A549 (cell line): Measurements from ENCODE around the gene PLEKHH2. TPM values are rescaled to one million over a fixed set of nuclear protein-coding genes. Genes with fewer than 3 reads are reported as not detected.

Source experiments
- ATAC-seq, 2 experiments: fragments of 200-7000 bp in 1 of 2; fragments of >200 bp in 1 of 2; cut with Nextera tagmentation in 1 of 2; cut with Tn5 transposase in 1 of 2; 3 replicates each; pipeline versions ENCODE4 v1.8.0 to v1.9.1; 2018 to 2020; ENCODE audit warnings: mild to moderate bottlenecking in 1 of 2, moderate library complexity in 1 of 2
- CTCF ChIA-PET: fragments of 300-600 bp; sonication (Branson Sonifier 250); formaldehyde crosslinking; extraction: SDS; loops from one replicate; lab custom pipeline; 2021; ENCODE audit warnings: antibody characterized with exemption, inconsistent platforms; lab: Yijun Ruan, JAX
- POLR2A ChIA-PET: fragments of 350-600 bp; formaldehyde crosslinking; extraction: SDS; loops from one replicate; lab custom pipeline; 2021; ENCODE audit warnings: antibody characterized with exemption, inconsistent platforms; lab: Yijun Ruan, JAX
- DNase-seq, 2 experiments: peaks; one replicate each; pipeline versions ENCODE4 v3.0.0 to v3.0.0-alpha.2; 2011 to 2016; ENCODE audit warnings: low read depth in 1 of 2, low spot score in 1 of 2
- FAIRE-seq: peaks from 2 replicates; lab custom pipeline; 2011; peaks lifted over from hg19 to GRCh38; lab: Jason Lieb, UNC
- H3K27ac ChIP-seq, 2 experiments: fragments of >200 bp; sonication (Bioruptor Twin); formaldehyde crosslinking; 3 replicates each; pipeline ENCODE4 v1.5.1; 2016 to 2017
- H3K4me1 ChIP-seq: fragments of >200 bp; sonication (Bioruptor Twin); formaldehyde crosslinking; 3 replicates; pipeline ENCODE4 v1.6.1; 2016
- H3K4me2 ChIP-seq: fragments of >200 bp; sonication (Bioruptor Twin); formaldehyde crosslinking; 3 replicates; pipeline ENCODE4 v1.6.1; 2016
- H3K4me3 ChIP-seq: fragments of >200 bp; sonication (Bioruptor Twin); formaldehyde crosslinking; 3 replicates; pipeline ENCODE4 v1.5.1; 2016
- H3K9me3 ChIP-seq: fragments of >200 bp; sonication (Bioruptor Twin); formaldehyde crosslinking; 3 replicates; pipeline ENCODE4 v1.6.1; 2016
- BHLHE40 ChIP-seq: IDR thresholded peaks from 2 replicates; pipeline ENCODE4 v1.6.1; 2012; ENCODE audit warnings: low read depth, low read length, inconsistent platforms
- CHD4 ChIP-seq: fragments of 200-600 bp; sonication (generic); IDR thresholded peaks from 2 replicates; pipeline ENCODE4 v1.6.1; 2016; ENCODE audit warnings: antibody characterized with exemption, mild to moderate bottlenecking, borderline replicate concordance
- EHMT2 ChIP-seq: fragments of 200-600 bp; sonication (generic); IDR thresholded peaks from 2 replicates; pipeline ENCODE4 v1.6.1; 2016; ENCODE audit warnings: antibody characterized with exemption, low read depth, mild to moderate bottlenecking, moderate library complexity
- FOSL2 ChIP-seq, 2 experiments: fragments of 450-650 bp in 1 of 2; fragments of >200 bp in 1 of 2; sonication (Bioruptor Twin) in 1 of 2; formaldehyde crosslinking; IDR thresholded peaks; 2 replicates each; pipeline versions ENCODE4 v1.5.0 to v1.6.1; 2016 to 2020; ENCODE audit warnings: mild to moderate bottlenecking in 1 of 2, moderate library complexity in 1 of 2
- HEYL ChIP-seq: fragments of 250-450 bp; sonication (Bioruptor Pico); IDR thresholded peaks from 2 replicates; pipeline ENCODE4 v1.8.0; 2021; ENCODE audit warnings: mild to moderate bottlenecking, moderate library complexity
- HOXA7 ChIP-seq: fragments of 250-450 bp; sonication (Bioruptor Pico); IDR thresholded peaks from 2 replicates; pipeline ENCODE4 v1.5.0; 2020; ENCODE audit warnings: mild to moderate bottlenecking, moderate library complexity
- HOXB13 ChIP-seq: fragments of 250-450 bp; sonication (Bioruptor Pico); IDR thresholded peaks from 2 replicates; pipeline ENCODE4 v1.5.0; 2020; ENCODE audit warnings: low read depth, mild to moderate bottlenecking, moderate library complexity
- HOXB5 ChIP-seq: fragments of 250-450 bp; sonication (Bioruptor Pico); IDR thresholded peaks from 2 replicates; pipeline ENCODE4 v1.5.0; 2020; ENCODE audit warnings: mild to moderate bottlenecking, moderate library complexity
- KDM1A ChIP-seq: fragments of 200-600 bp; sonication (generic); IDR thresholded peaks from 2 replicates; pipeline ENCODE4 v1.6.1; 2016; ENCODE audit warnings: low read depth, mild to moderate bottlenecking
- MAZ ChIP-seq: fragments of 150-350 bp; IDR thresholded peaks from 2 replicates; pipeline ENCODE4 v1.6.1; 2014; ENCODE audit warnings: antibody characterized with exemption, low read depth, low read length, borderline replicate concordance
- MYC ChIP-seq: IDR thresholded peaks from 2 replicates; pipeline ENCODE4 v1.6.1; 2012; ENCODE audit warnings: mild to moderate bottlenecking, inconsistent platforms, low read length, improper control_type of control experiment, borderline replicate concordance
- NR3C1 ChIP-seq: fragments of >200 bp; sonication (Bioruptor Twin); formaldehyde crosslinking; IDR thresholded peaks from 3 replicates; pipeline ENCODE4 v1.6.1; 2017
- PHF8 ChIP-seq: fragments of 200-600 bp; sonication (generic); IDR thresholded peaks from 2 replicates; pipeline ENCODE4 v1.6.1; 2016; ENCODE audit warnings: low read depth, mild to moderate bottlenecking, antibody characterized with exemption, moderate library complexity, borderline replicate concordance
- RARB ChIP-seq: fragments of 250-450 bp; sonication (Bioruptor Pico); IDR thresholded peaks from 2 replicates; pipeline ENCODE4 v1.8.0; 2021; ENCODE audit warnings: mild to moderate bottlenecking, moderate library complexity
- RCOR1 ChIP-seq: fragments of 150-350 bp; IDR thresholded peaks from 2 replicates; pipeline ENCODE4 v1.6.1; 2014; ENCODE audit warnings: antibody characterized with exemption, low read length, low read depth
- RFX5 ChIP-seq: fragments of 450-650 bp; IDR thresholded peaks from 2 replicates; pipeline ENCODE4 v1.7.1; 2014; ENCODE audit warnings: antibody characterized with exemption, mild to moderate bottlenecking, moderate library complexity
- SMC3 ChIP-seq: fragments of >200 bp; sonication (Bioruptor Twin); formaldehyde crosslinking; IDR thresholded peaks from 3 replicates; pipeline ENCODE4 v1.6.1; 2018; ENCODE audit warnings: inconsistent platforms
- SREBF2 ChIP-seq: fragments of 450-650 bp; IDR thresholded peaks from 2 replicates; pipeline ENCODE4 v1.6.1; 2014; ENCODE audit warnings: mild to moderate bottlenecking, moderate library complexity
- WGBS: methylation state at CpG from one replicate; pipeline ENCODE4 v1.1.6; 2017; ENCODE audit errors: missing lambda C conversion rate; 5-methylcytosine and 5-hydroxymethylcytosine counted together
- polyA plus RNA-seq, 4 experiments: library from polyadenylated mRNA; depleted of rRNA in 3 of 4; stranded (reverse); fragments of >200 nt; fragmentation: RNase III in 1 of 4; extraction: RNeasy Plus Mini Kit Qiagen cat#74134 plus additional on column Dnase treatment in 1 of 4; gene quantifications; 2 replicates in 3 of 4; 3 replicates in 1 of 4; pipeline ENCODE4 v1.2.3, GENCODE V29; 2011 to 2017
- TF ChIP-seq, protein P1 (sequence below): IDR thresholded peaks from 2 replicates; pipeline ENCODE4 v1.6.1; 2012; ENCODE audit warnings: low read depth, borderline replicate concordance
- TF ChIP-seq, protein P2 (sequence below): fragments of >200 bp; sonication (Bioruptor Twin); formaldehyde crosslinking; IDR thresholded peaks from 2 replicates; pipeline ENCODE4 v1.6.1; 2016
- TF ChIP-seq, protein P3 (sequence below): fragments of 250-450 bp; sonication (Bioruptor Pico); IDR thresholded peaks from 2 replicates; pipeline ENCODE4 v1.5.0; 2021; ENCODE audit warnings: mild to moderate bottlenecking, moderate library complexity, borderline replicate concordance
- TF ChIP-seq, protein P4 (sequence below): IDR thresholded peaks from 2 replicates; pipeline ENCODE4 v1.6.1; 2012
- TF ChIP-seq, protein P5 (sequence below): IDR thresholded peaks from 2 replicates; pipeline ENCODE4 v1.6.1; 2012

Gene PLEKHH2
- polyA plus RNA-seq, 2 of the 4 experiments (the other 2 are of a cell fraction), result 0.92 to 14.9 TPM

DNA sequence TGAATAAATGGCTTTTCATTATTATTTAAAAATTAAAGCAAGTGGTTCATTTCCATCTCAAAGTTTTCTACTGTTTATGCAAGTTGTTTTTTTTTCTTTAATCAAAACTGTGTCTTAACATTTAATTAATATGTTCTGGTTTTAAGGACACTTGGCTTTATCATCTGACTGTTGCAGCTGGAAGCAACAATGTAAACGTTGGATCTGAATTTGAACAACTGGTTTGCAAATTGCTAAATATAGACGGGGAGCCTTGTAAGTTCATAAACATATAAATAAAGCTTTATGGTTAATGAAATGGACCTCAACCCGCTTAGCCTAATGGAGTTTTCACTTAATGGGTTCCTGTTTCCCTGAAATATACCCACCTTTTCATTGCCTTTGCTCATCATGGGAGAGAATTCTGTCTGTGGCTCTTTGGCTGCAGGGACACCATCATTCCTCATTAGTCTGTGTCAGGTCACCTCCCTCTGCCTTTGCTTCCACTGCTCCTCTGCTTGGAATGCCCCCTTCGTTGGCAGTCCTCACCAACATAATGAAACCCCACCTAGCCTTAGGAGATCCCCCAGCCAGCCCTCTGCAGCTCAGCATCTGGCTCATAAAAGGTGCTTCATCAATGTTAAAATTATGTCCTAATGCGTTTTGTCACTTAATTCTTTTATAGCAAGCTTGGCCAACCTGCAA is 92.6 kb downstream of the PLEKHH2 start:
- DNase-seq (no peak), FAIRE-seq (no peak), ATAC-seq (no peak)
- H3K9me3 ChIP-seq, result no peaks in the 10 kb centered on the region
- POLR2A ChIA-PET, result no interaction called here
- no peak overlapping the region for H3K27ac ChIP-seq
- H3K4me3 ChIP-seq, result no peak overlapping the region
- CTCF ChIA-PET, result interaction anchor here (1.0 to 1.2 kb wide), 2 partner anchors 17 to 117 kb away, joined by 3 read pairs; no protein-coding TSS in a partner anchor
- TF ChIP-seq RCOR1 (no peak), MAZ (no peak), HOXA7 (CRISPR knock-in tag) (no peak), RARB (CRISPR knock-in tag) (no peak), SMC3 (no peak), BHLHE40 (no peak), HEYL (no peak), SREBF2 (no peak), KDM1A (no peak), HOXB5 (CRISPR knock-in tag) (no peak)
- TF ChIP-seq, protein P1, sequence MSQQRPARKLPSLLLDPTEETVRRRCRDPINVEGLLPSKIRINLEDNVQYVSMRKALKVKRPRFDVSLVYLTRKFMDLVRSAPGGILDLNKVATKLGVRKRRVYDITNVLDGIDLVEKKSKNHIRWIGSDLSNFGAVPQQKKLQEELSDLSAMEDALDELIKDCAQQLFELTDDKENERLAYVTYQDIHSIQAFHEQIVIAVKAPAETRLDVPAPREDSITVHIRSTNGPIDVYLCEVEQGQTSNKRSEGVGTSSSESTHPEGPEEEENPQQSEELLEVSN, result no peak
- H3K4me1 ChIP-seq, result peaks cover 16% of the 10 kb centered on the region; the same call in 2 of the 3 replicates
- WGBS, result 74% methylated on average over 5 of the region's 5 CpGs
- no peak overlapping the region for H3K4me2 ChIP-seq

DNA sequence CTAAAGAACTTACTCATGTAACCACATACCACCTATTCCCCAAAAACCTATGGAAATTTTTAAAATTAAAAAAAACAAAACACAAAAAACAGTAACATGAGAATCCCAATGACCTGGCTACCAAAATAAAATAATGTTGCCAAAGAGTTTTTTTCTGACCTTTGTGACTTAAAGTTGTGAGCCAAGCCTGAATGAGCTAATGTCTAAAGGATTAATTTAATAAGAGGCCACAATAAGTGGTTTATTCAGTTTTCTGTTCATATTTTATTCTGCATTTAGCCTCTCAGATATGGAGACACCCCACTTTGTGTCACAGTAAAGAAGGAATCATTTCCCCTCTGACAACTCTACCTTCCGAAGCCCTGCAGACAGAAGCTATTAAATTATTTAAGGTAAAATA is 94.2 kb downstream of the PLEKHH2 start:
- no peaks in the 10 kb centered on the region for H3K9me3 ChIP-seq
- H3K4me3 ChIP-seq, result no peak overlapping the region
- no peak for ATAC-seq
- H3K4me1 ChIP-seq, result peaks cover 10% of the 10 kb centered on the region; the same call in 2 of the 3 replicates
- 95% methylated on average over 1 of the region's 1 CpG for WGBS
- ChIA-PET CTCF (no interaction called here), POLR2A (no interaction called here)
- DNase-seq, result no peak
- H3K4me2 ChIP-seq, result no peak overlapping the region
- H3K27ac ChIP-seq, result no peak overlapping the region
- no peak for FAIRE-seq
- TF ChIP-seq SMC3 (no peak), HOXB13 (CRISPR knock-in tag) (no peak), PHF8 (no peak), KDM1A (no peak)
- TF ChIP-seq, protein P2, sequence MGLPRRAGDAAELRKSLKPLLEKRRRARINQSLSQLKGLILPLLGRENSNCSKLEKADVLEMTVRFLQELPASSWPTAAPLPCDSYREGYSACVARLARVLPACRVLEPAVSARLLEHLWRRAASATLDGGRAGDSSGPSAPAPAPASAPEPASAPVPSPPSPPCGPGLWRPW, result no peak

DNA sequence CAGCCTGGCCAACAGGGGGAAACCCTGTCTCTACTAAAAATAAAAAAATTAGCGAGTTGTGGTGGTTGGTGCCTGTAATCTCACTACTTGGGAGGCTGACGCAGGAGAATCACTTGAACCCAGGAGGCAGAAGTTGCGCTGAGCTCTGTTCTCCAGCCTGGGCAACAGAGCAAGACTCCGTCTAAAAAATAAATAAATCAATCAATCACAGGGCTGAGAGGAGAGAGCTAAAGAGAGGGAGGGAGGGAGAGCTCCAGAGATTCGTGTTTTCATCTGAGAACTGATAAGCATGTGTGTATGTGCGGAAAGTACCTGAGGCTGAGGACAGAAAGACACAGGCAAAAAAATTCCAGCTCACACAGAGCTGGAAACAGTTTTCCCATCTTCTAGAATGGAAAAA is 99.6 kb downstream of the PLEKHH2 start:
- CTCF ChIA-PET, result interaction anchor here (0.7 to 1.5 kb wide), 3 partner anchors 10 to 30 kb away, joined by 3 to 5 read pairs (median 4); no protein-coding TSS in a partner anchor
- 78% methylated on average over 6 of the region's 6 CpGs for WGBS

More for the DNA sequence above, 99.6 kb downstream of the PLEKHH2 start:
- ATAC-seq, result no peak; a peak in 3 of 6 replicates
- no peak overlapping the region for H3K4me3 ChIP-seq
- H3K4me1 ChIP-seq, result peaks cover 14% of the 10 kb centered on the region; the same call in 2 of the 3 replicates
- no peak overlapping the region; the same call in 2 of the 3 replicates for H3K4me2 ChIP-seq
- no peak for TF ChIP-seq RARB (CRISPR knock-in tag)
- TF ChIP-seq, protein P3, sequence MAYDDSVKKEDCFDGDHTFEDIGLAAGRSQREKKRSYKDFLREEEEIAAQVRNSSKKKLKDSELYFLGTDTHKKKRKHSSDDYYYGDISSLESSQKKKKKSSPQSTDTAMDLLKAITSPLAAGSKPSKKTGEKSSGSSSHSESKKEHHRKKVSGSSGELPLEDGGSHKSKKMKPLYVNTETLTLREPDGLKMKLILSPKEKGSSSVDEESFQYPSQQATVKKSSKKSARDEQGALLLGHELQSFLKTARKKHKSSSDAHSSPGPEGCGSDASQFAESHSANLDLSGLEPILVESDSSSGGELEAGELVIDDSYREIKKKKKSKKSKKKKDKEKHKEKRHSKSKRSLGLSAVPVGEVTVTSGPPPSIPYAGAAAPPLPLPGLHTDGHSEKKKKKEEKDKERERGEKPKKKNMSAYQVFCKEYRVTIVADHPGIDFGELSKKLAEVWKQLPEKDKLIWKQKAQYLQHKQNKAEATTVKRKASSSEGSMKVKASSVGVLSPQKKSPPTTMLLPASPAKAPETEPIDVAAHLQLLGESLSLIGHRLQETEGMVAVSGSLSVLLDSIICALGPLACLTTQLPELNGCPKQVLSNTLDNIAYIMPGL (CRISPR knock-in tag), result no peak
- TF ChIP-seq, protein P4, sequence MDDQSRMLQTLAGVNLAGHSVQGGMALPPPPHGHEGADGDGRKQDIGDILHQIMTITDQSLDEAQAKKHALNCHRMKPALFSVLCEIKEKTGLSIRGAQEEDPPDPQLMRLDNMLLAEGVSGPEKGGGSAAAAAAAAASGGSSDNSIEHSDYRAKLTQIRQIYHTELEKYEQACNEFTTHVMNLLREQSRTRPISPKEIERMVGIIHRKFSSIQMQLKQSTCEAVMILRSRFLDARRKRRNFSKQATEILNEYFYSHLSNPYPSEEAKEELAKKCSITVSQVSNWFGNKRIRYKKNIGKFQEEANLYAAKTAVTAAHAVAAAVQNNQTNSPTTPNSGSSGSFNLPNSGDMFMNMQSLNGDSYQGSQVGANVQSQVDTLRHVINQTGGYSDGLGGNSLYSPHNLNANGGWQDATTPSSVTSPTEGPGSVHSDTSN, result no peak
- no peak for TF ChIP-seq SREBF2
- TF ChIP-seq RCOR1, result no peak
- no peak for TF ChIP-seq NR3C1
- no peak for TF ChIP-seq RFX5
- no peak for TF ChIP-seq FOSL2 (IDR thresholded peaks at IDR 0.05)
- no peak for TF ChIP-seq FOSL2 (CRISPR knock-in tag; IDR thresholded peaks at IDR 0.05)
- no peak for TF ChIP-seq CHD4
- no peak for TF ChIP-seq EHMT2
- TF ChIP-seq, protein P5, sequence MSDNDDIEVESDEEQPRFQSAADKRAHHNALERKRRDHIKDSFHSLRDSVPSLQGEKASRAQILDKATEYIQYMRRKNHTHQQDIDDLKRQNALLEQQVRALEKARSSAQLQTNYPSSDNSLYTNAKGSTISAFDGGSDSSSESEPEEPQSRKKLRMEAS, result no peak
- TF ChIP-seq MYC, result no peak
- no peak for DNase-seq
- no peaks in the 10 kb centered on the region for H3K9me3 ChIP-seq
- POLR2A ChIA-PET, result no interaction called here
- FAIRE-seq, result no peak
- H3K27ac ChIP-seq, result no peak overlapping the region
